Sigmoid colon (tissue), 7 donors: Measurements from ENCODE around the gene RBFOX2. TPM values are rescaled to one million over a fixed set of nuclear protein-coding genes. Genes with fewer than 3 reads are reported as not detected.

ENCODE experiments used
- DNase-seq: peaks from one replicate; pipeline ENCODE4 v3.0.0-alpha.2; 2019
- H3K27ac ChIP-seq, 4 donors: fragments of 200-600 bp; sonication (generic); one replicate each; pipeline ENCODE4 v1.5.1; 2016 to 2019; ENCODE audit warnings: mild to moderate bottlenecking in 1 of 4
- H3K27me3 ChIP-seq, 3 donors: fragments of 200-600 bp; sonication (generic); one replicate each; pipeline ENCODE4 v1.5.1; 2019; ENCODE audit warnings: mild to moderate bottlenecking in 1 of 3
- H3K36me3 ChIP-seq, 4 donors: fragments of 200-600 bp; sonication (generic); one replicate each; pipeline ENCODE4 v1.5.1; 2016 to 2019
- H3K4me1 ChIP-seq, 4 donors: fragments of 200-600 bp; sonication (generic); one replicate each; pipeline ENCODE4 v1.5.1; 2017 to 2019
- H3K4me3 ChIP-seq, 4 donors: fragments of 200-600 bp; sonication (generic); one replicate each; pipeline ENCODE4 v1.5.1; 2017 to 2019; ENCODE audit warnings: mild to moderate bottlenecking in 2 of 4, moderate library complexity in 1 of 4
- H3K9me3 ChIP-seq, 4 donors: fragments of 200-600 bp in 3 of 4; sonication (generic) in 3 of 4; one replicate each; pipeline versions ENCODE4 v1.5.1 to v1.6.1; 2013 to 2019
- EP300 ChIP-seq, 4 donors: sonication (generic); formaldehyde crosslinking; IDR thresholded peaks; one replicate each; pipeline ENCODE4 v1.6.1; 2017; ENCODE audit warnings: antibody characterized with exemption in 4 of 4
- POLR2A ChIP-seq, 2 donors: fragments of 450-650 bp; IDR thresholded peaks; one replicate each; pipeline ENCODE4 v1.6.1; 2016; ENCODE audit warnings: antibody characterized with exemption in 2 of 2, mild to moderate bottlenecking in 2 of 2, moderate library complexity in 2 of 2
- POLR2AphosphoS5 ChIP-seq, 4 donors: sonication (generic); formaldehyde crosslinking; IDR thresholded peaks; one replicate each; pipeline ENCODE4 v1.6.1; 2017; ENCODE audit warnings: antibody characterized with exemption in 4 of 4
- WGBS, 2 donors: extraction: QIAGEN DNeasy Blood & Tissue Kit; methylation state at CpG; one replicate each; pipeline ENCODE4 v1.1.7; 2013; 5-methylcytosine and 5-hydroxymethylcytosine counted together
- intact Hi-C: fragments of 100-400 bp; cut with DNase I; formaldehyde crosslinking; loops from one replicate; pipeline ENCODE4 v1.15.1; 2023
- polyA plus RNA-seq, 3 donors: library from polyadenylated mRNA; stranded (reverse); fragments of 200-250 nt; gene quantifications; one replicate each; pipeline ENCODE4 v1.2.3, GENCODE V29; 2013
- total RNA-seq, 4 donors: library from RNA; depleted of rRNA; stranded (reverse); fragments of >200 nt; gene quantifications; one replicate each; pipeline ENCODE4 v1.1.0, GENCODE V29; 2016
- TF ChIP-seq, protein P1 (sequence below), 4 experiments: fragments of 450-650 bp in 3 of 4; fragments of 200-600 bp in 1 of 4; IDR thresholded peaks; one replicate each; pipeline ENCODE4 v1.5.1; 2016 to 2019; ENCODE audit warnings: antibody characterized with exemption in 4 of 4, mild to moderate bottlenecking in 3 of 4, moderate library complexity in 2 of 4
- donor health status: healthy with polysubstance abuse.
- donor health status: Bipolar disorder and iron deficiency.
- donor health status: healthy.

RBFOX2 gene
- total and polyA plus RNA-seq, 7 donors, result 11.6 to 164 (median 138) TPM

DNA sequence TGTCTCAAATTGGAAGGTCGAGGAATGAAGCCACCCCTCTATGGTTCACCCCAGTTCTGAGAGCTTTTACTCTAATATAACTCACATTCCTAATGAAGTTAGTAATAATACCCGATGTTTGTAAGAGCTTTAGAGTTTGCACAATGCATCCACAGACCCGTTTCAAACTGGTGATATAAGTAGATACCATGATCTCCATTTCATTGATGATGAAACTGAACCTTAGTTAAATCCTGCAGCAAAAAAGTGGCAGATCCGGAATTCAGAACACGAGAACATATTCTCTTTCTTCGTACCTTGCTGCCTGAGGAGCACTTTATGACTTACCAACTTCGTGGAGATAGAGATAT is 757 bp upstream of the RBFOX2 start:
- H3K4me3 ChIP-seq, result peak overlapping the region; percentile 64 to 95 (median 84)
- peak overlapping the region; percentile 90 to 98 (median 97) for H3K27ac ChIP-seq
- H3K27me3 ChIP-seq, result no peaks in the 10 kb centered on the region
- no peak for DNase-seq
- TF ChIP-seq EP300 (IDR thresholded peaks at IDR 0.05) (no peak), POLR2A (IDR thresholded peaks at IDR 0.05) (no peak), POLR2AphosphoS5 (IDR thresholded peaks at IDR 0.05) (no peak)
- TF ChIP-seq, protein P1, sequence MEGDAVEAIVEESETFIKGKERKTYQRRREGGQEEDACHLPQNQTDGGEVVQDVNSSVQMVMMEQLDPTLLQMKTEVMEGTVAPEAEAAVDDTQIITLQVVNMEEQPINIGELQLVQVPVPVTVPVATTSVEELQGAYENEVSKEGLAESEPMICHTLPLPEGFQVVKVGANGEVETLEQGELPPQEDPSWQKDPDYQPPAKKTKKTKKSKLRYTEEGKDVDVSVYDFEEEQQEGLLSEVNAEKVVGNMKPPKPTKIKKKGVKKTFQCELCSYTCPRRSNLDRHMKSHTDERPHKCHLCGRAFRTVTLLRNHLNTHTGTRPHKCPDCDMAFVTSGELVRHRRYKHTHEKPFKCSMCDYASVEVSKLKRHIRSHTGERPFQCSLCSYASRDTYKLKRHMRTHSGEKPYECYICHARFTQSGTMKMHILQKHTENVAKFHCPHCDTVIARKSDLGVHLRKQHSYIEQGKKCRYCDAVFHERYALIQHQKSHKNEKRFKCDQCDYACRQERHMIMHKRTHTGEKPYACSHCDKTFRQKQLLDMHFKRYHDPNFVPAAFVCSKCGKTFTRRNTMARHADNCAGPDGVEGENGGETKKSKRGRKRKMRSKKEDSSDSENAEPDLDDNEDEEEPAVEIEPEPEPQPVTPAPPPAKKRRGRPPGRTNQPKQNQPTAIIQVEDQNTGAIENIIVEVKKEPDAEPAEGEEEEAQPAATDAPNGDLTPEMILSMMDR (IDR thresholded peaks at IDR 0.05), result no peak
- no peaks in the 10 kb centered on the region for H3K9me3 ChIP-seq
- peaks cover 0 to 33% (median 21%) of the 10 kb centered on the region in 4 donors for H3K4me1 ChIP-seq
- intact Hi-C loops, result loop anchor here (2.0 to 5.0 kb wide), 5 partner anchors 35 to 192 kb away; no protein-coding TSS in a partner anchor
- WGBS, 2 donors, result 16 to 43% methylated on average over 7 of the region's 7 CpGs
- peaks cover 0 to 3% (median 0%) of the 10 kb centered on the region in 4 donors for H3K36me3 ChIP-seq

DNA sequence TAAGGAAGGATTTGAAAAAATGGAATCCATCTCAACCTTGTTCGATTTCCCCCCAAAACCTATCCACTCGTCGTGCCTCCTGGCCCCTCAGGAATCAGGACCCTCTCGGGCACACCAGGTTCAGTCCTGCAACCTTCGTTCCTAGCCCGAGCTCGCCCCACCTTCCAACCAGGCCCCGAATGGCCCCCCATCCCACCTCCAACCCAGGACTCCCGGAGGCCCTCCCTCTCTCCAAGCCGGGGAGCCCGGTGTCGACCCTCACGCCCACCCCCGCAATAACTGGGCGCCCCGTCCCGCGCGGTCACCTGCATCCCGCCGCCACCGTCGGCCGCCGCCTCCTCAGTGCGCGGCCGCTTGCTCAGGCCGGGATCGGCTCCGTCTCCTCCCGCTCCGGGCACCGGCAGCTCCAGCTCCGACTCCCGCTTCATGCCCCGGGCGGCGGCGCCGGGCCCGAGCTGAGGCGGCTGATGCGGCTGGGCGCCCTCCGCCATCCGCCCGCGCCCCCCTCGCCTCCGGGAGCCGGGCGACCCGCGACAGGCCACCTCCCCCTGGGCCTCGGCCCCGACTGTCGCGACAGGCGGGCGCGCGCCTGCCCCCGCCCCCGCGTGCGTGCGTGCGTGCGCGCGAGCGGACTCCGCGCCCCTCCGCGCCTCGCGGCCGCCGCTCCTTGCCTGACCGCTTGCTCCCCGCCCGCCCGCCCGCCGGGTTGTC is 534 bp downstream of the RBFOX2 start:
- H3K36me3 ChIP-seq, result peaks cover 0 to 3% (median 0%) of the 10 kb centered on the region in 4 donors
- TF ChIP-seq POLR2AphosphoS5 (IDR thresholded peaks at IDR 0.05) (no peak), POLR2A (IDR thresholded peaks at IDR 0.05) (no peak), EP300 (IDR thresholded peaks at IDR 0.05) (no peak)
- TF ChIP-seq, protein P1 (IDR thresholded peaks at IDR 0.05), result no peak
- peaks cover 0 to 46% (median 33%) of the 10 kb centered on the region in 4 donors for H3K4me1 ChIP-seq
- H3K27ac ChIP-seq, result peak overlapping the region; percentile 90 to 98 (median 97)
- intact Hi-C loops, result loop anchor here (2.0 to 5.0 kb wide), 5 partner anchors 37 to 191 kb away; no protein-coding TSS in a partner anchor
- H3K27me3 ChIP-seq, result no peaks in the 10 kb centered on the region
- H3K4me3 ChIP-seq, result peak overlapping the region; percentile 64 to 95 (median 84)
- 1% methylated on average over 87 of the region's 87 CpGs for WGBS, 2 donors
- no peaks in the 10 kb centered on the region for H3K9me3 ChIP-seq
- peak; percentile 71 for DNase-seq

DNA sequence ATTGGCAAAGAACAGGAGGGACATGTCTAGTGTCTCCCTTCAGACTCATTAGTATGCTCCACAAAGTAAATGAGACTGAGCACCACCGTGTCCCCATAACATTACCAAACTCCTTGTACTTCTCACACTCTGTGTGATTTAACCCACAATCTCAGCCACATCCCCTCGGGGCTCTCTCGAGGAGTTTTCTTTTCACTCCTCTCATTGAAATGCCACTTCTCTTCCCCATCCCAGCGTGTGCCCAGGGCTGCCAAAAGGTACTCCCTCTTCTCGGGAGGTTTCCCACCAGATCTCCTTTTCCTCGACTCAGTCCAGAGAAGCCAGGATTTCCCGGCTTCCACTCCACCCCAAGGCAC is 1.1 kb downstream of the RBFOX2 start:
- peak overlapping the region; percentile 90 to 98 (median 97) for H3K27ac ChIP-seq
- WGBS, 2 donors, result 1 to 2% methylated on average over 7 of the region's 7 CpGs
- H3K4me1 ChIP-seq, result peaks cover 0 to 52% (median 37%) of the 10 kb centered on the region in 4 donors
- TF ChIP-seq POLR2A (IDR thresholded peaks at IDR 0.05) (no peak), POLR2AphosphoS5 (IDR thresholded peaks at IDR 0.05) (peak in 2 of 4 donors; percentile 8 to 50), EP300 (IDR thresholded peaks at IDR 0.05) (no peak)
- TF ChIP-seq, protein P1 (IDR thresholded peaks at IDR 0.05), result no peak
- H3K4me3 ChIP-seq, result peak overlapping the region; percentile 64 to 95 (median 84)
- intact Hi-C loops, result loop anchor here (5.0 kb wide), 4 partner anchors 55 to 190 kb away; no protein-coding TSS in a partner anchor
- peak; percentile 67 for DNase-seq
- no peaks in the 10 kb centered on the region for H3K9me3 ChIP-seq
- peaks cover 0 to 3% (median 0%) of the 10 kb centered on the region in 4 donors for H3K36me3 ChIP-seq
- H3K27me3 ChIP-seq, result no peaks in the 10 kb centered on the region

DNA sequence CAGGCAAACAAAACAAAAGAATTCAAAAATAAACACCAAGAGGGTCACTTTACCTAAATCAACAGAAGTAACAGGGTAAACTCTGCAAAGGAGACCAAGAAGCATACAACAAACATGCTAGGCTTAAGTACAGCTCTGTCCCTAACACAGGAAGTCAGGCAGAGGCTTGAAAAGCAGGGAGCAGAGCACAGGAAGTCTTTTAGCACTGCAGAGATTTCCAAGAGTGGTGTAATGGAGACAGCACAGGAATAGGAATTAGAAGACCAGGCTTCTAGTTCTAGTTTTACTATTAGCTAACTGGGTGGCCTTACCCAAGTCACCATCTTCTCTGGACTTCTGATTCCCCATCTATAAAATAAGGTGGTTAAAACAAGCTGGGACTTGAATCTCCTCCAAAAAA is 1.9 kb downstream of the RBFOX2 start:
- peak overlapping the region; percentile 64 to 95 (median 84) for H3K4me3 ChIP-seq
- DNase-seq, result no peak
- H3K27ac ChIP-seq, result peak overlapping the region; percentile 90 to 98 (median 97)
- intact Hi-C loops, result loop anchor here (5.0 kb wide), 4 partner anchors 54 to 189 kb away; no protein-coding TSS in a partner anchor
- H3K27me3 ChIP-seq, result no peaks in the 10 kb centered on the region
- no peak for TF ChIP-seq POLR2A (IDR thresholded peaks at IDR 0.05)
- no peak for TF ChIP-seq POLR2AphosphoS5 (IDR thresholded peaks at IDR 0.05)
- no peak for TF ChIP-seq EP300 (IDR thresholded peaks at IDR 0.05)
- TF ChIP-seq, protein P1 (IDR thresholded peaks at IDR 0.05), result no peak
- H3K9me3 ChIP-seq, result no peaks in the 10 kb centered on the region
- peaks cover 0 to 60% (median 45%) of the 10 kb centered on the region in 4 donors for H3K4me1 ChIP-seq
- H3K36me3 ChIP-seq, result peaks cover 0 to 3% (median 0%) of the 10 kb centered on the region in 4 donors
